Measurements from ENCODE around the gene RNF113B.

The RNF113B gene

GRCh38 chr13:98204546-98204945, 27.5 kb upstream of the RNF113B start:
- TF ChIP-seq, protein P1, sequence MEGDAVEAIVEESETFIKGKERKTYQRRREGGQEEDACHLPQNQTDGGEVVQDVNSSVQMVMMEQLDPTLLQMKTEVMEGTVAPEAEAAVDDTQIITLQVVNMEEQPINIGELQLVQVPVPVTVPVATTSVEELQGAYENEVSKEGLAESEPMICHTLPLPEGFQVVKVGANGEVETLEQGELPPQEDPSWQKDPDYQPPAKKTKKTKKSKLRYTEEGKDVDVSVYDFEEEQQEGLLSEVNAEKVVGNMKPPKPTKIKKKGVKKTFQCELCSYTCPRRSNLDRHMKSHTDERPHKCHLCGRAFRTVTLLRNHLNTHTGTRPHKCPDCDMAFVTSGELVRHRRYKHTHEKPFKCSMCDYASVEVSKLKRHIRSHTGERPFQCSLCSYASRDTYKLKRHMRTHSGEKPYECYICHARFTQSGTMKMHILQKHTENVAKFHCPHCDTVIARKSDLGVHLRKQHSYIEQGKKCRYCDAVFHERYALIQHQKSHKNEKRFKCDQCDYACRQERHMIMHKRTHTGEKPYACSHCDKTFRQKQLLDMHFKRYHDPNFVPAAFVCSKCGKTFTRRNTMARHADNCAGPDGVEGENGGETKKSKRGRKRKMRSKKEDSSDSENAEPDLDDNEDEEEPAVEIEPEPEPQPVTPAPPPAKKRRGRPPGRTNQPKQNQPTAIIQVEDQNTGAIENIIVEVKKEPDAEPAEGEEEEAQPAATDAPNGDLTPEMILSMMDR (IDR thresholded peaks at IDR 0.05; ENCODE audit: extremely low read depth, missing control alignments): no peak

DNA sequence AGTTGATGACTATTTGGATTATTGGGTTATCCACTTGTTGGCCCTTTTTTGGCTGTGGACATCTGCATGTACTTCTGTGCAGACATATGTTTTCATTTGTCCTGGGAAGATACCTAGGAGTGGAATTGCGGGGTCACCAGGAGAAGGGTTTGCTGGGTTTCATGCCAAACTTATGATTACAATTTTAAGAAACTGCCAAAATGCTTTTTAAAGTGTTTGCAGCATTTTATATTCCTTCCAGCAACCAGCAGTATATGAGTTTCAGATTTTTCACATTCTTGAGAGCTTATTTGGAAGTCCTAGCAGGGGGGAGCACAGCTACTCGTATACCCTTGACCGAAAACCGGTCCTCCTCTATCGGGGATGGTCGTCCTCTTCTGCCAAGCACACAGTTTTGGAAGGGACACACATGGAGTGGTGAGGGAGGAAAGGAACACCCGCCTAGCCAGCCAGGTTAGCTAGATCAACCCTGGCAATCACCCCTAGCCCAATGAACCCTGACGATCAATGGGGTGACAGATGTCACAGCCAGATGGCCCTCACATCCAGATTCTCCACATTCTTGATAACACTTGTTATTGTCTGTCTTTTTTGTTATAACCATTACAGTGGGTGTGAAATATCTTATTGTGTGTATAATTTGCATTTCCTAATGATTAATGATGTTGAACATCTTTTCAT, 26.7 kb upstream of the RNF113B start:
- DNase-seq (ENCODE audit: low spot score): no peak
- TF ChIP-seq, protein P1 (IDR thresholded peaks at IDR 0.05; ENCODE audit: extremely low read depth, missing control alignments): no peak

More at GRCh38 chr13:98204546-98204945, 27.5 kb upstream of the RNF113B start:
- no peak for DNase-seq (ENCODE audit: low spot score)

GRCh38 chr13:98201984-98202383, 24.9 kb upstream of the RNF113B start:
- TF ChIP-seq, protein P1 (IDR thresholded peaks at IDR 0.05; ENCODE audit: extremely low read depth, missing control alignments): no peak
- DNase-seq (ENCODE audit: low spot score): no peak

DNA sequence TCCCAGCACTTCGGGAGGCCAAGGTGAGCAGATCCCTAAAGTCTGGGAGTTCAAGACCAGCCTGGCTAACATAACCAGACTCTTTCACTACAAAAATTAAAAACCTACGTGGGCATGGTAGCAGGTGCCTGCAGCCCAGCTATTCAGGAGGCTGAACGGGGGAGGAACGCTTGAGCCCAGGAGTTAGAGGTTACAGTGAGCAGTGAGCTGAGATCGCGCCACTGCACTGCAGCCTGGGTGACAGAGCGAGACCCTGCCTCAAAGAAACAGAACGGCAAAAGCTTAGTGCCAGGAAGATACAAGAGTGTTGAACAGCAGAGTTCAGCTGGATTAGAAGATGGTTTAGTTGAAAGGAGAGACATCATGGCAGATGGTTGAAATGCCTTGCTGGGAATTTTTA, 24.1 kb upstream of the RNF113B start:
- no peak for DNase-seq (ENCODE audit: low spot score)

DNA sequence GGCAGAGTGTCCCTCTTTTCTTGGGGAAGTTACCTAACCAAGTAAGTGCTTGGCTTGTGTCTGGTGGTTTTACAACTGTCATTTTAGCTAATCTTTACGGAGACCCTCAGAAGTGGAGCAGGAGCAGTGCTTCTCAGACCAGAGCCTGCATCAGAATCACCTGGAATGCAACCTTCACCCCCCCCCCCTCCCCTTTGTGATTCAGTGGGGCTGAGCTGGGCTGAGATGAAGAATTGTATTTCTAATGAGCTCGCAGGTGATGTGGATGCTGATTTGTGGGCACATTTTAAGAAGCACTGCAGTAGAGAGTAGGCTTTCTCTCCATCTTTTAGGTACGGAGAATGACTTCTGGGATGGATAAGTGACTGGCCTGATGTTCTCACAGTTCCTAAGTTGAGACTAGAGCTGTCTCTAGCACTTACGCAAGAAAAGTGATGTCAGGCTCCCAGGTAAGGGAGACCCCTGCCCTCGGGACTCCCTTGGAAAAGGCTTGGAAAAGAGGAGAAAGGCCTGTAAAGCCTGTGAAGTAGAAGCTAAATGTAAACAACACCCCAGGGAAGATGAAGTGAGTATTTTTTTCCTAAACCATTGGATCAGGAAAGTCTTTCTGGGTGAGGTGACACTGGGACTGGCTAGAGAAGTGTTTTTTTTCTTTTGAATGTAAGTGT, 23.3 kb upstream of the RNF113B start:
- no peak for DNase-seq (ENCODE audit: low spot score)
- TF ChIP-seq, protein P1 (IDR thresholded peaks at IDR 0.05; ENCODE audit: extremely low read depth, missing control alignments): no peak

More for the DNA sequence above, 24.1 kb upstream of the RNF113B start:
- TF ChIP-seq, protein P1 (IDR thresholded peaks at IDR 0.05; ENCODE audit: extremely low read depth, missing control alignments): no peak

DNA sequence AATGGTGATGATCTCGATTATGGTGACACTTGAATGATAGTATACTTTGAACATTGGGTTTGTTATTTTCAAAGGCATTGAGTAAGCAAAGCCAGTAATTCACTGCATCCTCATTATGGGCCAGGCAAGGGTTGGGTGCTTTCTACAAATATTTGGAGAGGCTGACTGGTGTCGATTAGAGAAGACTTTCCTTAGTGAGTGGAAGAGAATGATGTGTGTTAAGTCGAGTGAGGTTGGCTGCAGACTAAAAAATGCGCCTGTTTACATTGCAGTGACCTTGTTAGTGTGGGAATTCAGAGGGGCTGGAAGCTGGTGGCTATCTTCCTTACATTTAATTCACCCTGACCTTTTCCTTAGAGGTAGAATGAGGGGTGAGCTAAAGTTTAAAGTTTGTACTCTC, 22.4 kb upstream of the RNF113B start:
- TF ChIP-seq, protein P1 (IDR thresholded peaks at IDR 0.05; ENCODE audit: extremely low read depth, missing control alignments): no peak
- DNase-seq (ENCODE audit: low spot score): no peak

DNA sequence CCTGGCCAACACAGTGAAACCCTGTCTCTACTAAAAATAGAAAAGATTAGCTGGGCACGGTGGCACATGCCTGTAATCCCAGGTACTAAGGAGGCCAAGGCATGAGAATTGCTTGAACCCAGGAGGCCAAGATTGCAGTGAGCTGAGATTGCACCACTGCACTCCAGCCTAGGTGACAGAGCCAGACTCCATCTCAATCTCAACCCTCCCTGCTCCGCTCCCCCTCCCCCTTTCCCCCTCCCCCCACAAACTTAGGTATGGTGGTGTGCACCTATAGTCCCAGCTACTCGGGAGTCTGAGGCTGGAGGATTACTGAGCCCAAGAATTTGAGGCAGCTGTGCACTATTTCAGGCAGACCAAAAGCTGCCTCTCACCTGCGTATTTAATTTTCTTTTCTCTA, 21.6 kb upstream of the RNF113B start:
- TF ChIP-seq, protein P1 (IDR thresholded peaks at IDR 0.05; ENCODE audit: extremely low read depth, missing control alignments): no peak
- no peak for DNase-seq (ENCODE audit: low spot score)
